ENCODE measurements around the gene MYH14. TPM values are rescaled to one million over a fixed set of nuclear protein-coding genes. Genes with fewer than 3 reads are reported as not detected.

The MYH14 gene
- total RNA-seq, 4 donors from 2014 or later, result 110 to 329 (median 202) TPM

- no peak for DNase-seq (ENCODE audit: low spot score in 2 of 2)
- no peak for TF ChIP-seq CTCF (IDR thresholded peaks at IDR 0.05)
- TF ChIP-seq POLR2A (IDR thresholded peaks at IDR 0.05), result no peak
- 63 to 76% methylated on average over 4 of the region's 4 CpGs for WGBS, 2 donors
- intact Hi-C loops (cut with DNase I; ENCODE audit: low total_unique reads), result no loop called here
- no peak overlapping the region for H3K4me3 ChIP-seq (ENCODE audit: low read depth, poor library complexity, severe bottlenecking)
These were observed 34.6 kb downstream of the MYH14 start for GRCh38 chr19:50238043-50238442.

GRCh38 chr19:50239921-50240590 is 36.6 kb downstream of the MYH14 start:
- 73 to 81% methylated on average over 11 of the region's 11 CpGs for WGBS, 2 donors
- no peak for TF ChIP-seq POLR2A (IDR thresholded peaks at IDR 0.05)
- TF ChIP-seq CTCF (IDR thresholded peaks at IDR 0.05), result no peak

GRCh38 chr19:50242581-50242980 is 39.2 kb downstream of the MYH14 start:
- no peak for TF ChIP-seq POLR2A (IDR thresholded peaks at IDR 0.05)
- TF ChIP-seq CTCF (IDR thresholded peaks at IDR 0.05), result no peak
- 84 to 91% methylated on average over 6 of the region's 6 CpGs for WGBS, 2 donors
- DNase-seq (ENCODE audit: low spot score in 2 of 2), result no peak
- intact Hi-C loops (cut with DNase I; ENCODE audit: low total_unique reads), result no loop called here
- H3K4me3 ChIP-seq (ENCODE audit: low read depth, poor library complexity, severe bottlenecking), result no peak overlapping the region

More at GRCh38 chr19:50239921-50240590, 36.6 kb downstream of the MYH14 start:
- no peak overlapping the region for H3K4me3 ChIP-seq (ENCODE audit: low read depth, poor library complexity, severe bottlenecking)
- intact Hi-C loops (cut with DNase I; ENCODE audit: low total_unique reads), result no loop called here
- no peak for DNase-seq (ENCODE audit: low spot score in 2 of 2)

GRCh38 chr19:50244695-50245094 is 41.3 kb downstream of the MYH14 start:
- WGBS, 2 donors, result 65 to 66% methylated on average over 9 of the region's 9 CpGs
- no peak overlapping the region for H3K4me3 ChIP-seq (ENCODE audit: low read depth, poor library complexity, severe bottlenecking)
- intact Hi-C loops (cut with DNase I; ENCODE audit: low total_unique reads), result no loop called here
- DNase-seq (ENCODE audit: low spot score in 2 of 2), result no peak
- TF ChIP-seq POLR2A (IDR thresholded peaks at IDR 0.05) (no peak), CTCF (IDR thresholded peaks at IDR 0.05) (no peak)

GRCh38 chr19:50248413-50248812 is 45.0 kb downstream of the MYH14 start:
- whole genome bisulfite sequencing, 2 donors, result 86 to 90% methylated on average over 10 of the region's 10 CpGs
- no peak overlapping the region for H3K4me3 ChIP-seq (ENCODE audit: low read depth, poor library complexity, severe bottlenecking)
- DNase-seq (ENCODE audit: low spot score in 2 of 2), result no peak
- intact Hi-C loops (cut with DNase I; ENCODE audit: low total_unique reads), result no loop called here
- TF ChIP-seq POLR2A (IDR thresholded peaks at IDR 0.05) (no peak), CTCF (IDR thresholded peaks at IDR 0.05) (no peak)

- TF ChIP-seq POLR2A (IDR thresholded peaks at IDR 0.05), result no peak
- TF ChIP-seq CTCF (IDR thresholded peaks at IDR 0.05), result no peak
- WGBS, 2 donors, result 88 to 93% methylated on average over 19 of the region's 19 CpGs
- H3K4me3 ChIP-seq (ENCODE audit: low read depth, poor library complexity, severe bottlenecking), result no peak overlapping the region
- intact Hi-C loops (cut with DNase I; ENCODE audit: low total_unique reads), result no loop called here
- no peak for DNase-seq (ENCODE audit: low spot score in 2 of 2)
These were observed 45.4 kb downstream of the MYH14 start for GRCh38 chr19:50248826-50249225.
